Stimulated activated CD4-positive, alpha-beta T cell treated with anti-CD3 and anti-CD28 coated beads, Interleukin-1b, Interleukin-23, amount 100 ng/mL, for 4 hours (primary cell): ENCODE measurements around the gene TRAF3IP3.

Experiments
- DNase-seq, 2 donors: peaks; one replicate each; pipeline ENCODE4 v3.0.0-alpha.2; 2020; ENCODE audit warnings: low read depth in 2 of 2

The TRAF3IP3 gene

GRCh38 chr1:209827384-209828262 lies 71.8 kb downstream of the TRAF3IP3 start, which contains the start of gene UTP25:
Gene UTP25 (plus strand): TSS chr1:209827972. CDS start chr1:209828064, 92 bp downstream.
- DNase-seq, result peak; percentile 82 to 90

DNA sequence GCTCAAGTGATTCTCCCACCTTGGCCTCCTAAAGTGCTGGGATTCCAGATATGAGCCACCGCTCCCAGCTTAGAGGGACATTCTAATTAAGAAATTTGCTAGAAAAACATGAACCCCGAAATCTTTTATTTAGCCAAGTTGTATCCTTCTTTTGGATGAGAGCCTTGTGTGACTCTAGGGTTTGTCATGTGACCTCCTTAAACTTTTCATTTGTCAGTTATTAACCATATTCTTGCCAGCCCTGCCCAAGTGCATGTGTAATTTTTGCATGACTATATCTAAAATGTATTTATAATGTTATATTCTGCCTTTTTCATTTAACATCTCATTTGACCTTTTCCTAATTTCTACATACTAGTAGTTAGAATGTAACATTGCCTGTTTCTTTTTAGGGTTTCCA lies 73.9 kb downstream of the TRAF3IP3 start:
- no peak for DNase-seq

DNA sequence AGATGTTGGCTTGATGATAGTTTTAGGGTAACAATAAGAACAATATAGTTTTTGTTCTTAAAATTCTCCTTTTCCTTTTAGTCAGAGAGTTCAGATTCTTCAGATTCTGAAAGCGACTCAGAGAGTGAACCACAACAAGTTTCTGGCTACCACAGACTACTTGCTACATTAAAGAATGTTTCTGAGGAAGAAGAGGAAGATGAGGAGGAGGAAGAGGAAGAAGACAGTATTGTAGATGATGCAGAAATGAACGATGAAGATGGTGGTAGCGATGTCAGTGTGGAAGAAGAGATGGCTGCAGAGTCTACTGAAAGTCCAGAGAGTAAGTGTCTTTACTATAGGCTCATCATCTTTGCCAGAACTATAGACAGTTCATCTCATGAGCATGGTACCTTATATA lies 74.9 kb downstream of the TRAF3IP3 start:
- no peak for DNase-seq

- DNase-seq, result no peak
Observed at GRCh38 chr1:209831615-209832014, 75.8 kb downstream of the TRAF3IP3 start.
